Measurements from ENCODE around the gene DSP.

Gene DSP, protein sequence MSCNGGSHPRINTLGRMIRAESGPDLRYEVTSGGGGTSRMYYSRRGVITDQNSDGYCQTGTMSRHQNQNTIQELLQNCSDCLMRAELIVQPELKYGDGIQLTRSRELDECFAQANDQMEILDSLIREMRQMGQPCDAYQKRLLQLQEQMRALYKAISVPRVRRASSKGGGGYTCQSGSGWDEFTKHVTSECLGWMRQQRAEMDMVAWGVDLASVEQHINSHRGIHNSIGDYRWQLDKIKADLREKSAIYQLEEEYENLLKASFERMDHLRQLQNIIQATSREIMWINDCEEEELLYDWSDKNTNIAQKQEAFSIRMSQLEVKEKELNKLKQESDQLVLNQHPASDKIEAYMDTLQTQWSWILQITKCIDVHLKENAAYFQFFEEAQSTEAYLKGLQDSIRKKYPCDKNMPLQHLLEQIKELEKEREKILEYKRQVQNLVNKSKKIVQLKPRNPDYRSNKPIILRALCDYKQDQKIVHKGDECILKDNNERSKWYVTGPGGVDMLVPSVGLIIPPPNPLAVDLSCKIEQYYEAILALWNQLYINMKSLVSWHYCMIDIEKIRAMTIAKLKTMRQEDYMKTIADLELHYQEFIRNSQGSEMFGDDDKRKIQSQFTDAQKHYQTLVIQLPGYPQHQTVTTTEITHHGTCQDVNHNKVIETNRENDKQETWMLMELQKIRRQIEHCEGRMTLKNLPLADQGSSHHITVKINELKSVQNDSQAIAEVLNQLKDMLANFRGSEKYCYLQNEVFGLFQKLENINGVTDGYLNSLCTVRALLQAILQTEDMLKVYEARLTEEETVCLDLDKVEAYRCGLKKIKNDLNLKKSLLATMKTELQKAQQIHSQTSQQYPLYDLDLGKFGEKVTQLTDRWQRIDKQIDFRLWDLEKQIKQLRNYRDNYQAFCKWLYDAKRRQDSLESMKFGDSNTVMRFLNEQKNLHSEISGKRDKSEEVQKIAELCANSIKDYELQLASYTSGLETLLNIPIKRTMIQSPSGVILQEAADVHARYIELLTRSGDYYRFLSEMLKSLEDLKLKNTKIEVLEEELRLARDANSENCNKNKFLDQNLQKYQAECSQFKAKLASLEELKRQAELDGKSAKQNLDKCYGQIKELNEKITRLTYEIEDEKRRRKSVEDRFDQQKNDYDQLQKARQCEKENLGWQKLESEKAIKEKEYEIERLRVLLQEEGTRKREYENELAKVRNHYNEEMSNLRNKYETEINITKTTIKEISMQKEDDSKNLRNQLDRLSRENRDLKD (N-terminal part only)

DNA sequence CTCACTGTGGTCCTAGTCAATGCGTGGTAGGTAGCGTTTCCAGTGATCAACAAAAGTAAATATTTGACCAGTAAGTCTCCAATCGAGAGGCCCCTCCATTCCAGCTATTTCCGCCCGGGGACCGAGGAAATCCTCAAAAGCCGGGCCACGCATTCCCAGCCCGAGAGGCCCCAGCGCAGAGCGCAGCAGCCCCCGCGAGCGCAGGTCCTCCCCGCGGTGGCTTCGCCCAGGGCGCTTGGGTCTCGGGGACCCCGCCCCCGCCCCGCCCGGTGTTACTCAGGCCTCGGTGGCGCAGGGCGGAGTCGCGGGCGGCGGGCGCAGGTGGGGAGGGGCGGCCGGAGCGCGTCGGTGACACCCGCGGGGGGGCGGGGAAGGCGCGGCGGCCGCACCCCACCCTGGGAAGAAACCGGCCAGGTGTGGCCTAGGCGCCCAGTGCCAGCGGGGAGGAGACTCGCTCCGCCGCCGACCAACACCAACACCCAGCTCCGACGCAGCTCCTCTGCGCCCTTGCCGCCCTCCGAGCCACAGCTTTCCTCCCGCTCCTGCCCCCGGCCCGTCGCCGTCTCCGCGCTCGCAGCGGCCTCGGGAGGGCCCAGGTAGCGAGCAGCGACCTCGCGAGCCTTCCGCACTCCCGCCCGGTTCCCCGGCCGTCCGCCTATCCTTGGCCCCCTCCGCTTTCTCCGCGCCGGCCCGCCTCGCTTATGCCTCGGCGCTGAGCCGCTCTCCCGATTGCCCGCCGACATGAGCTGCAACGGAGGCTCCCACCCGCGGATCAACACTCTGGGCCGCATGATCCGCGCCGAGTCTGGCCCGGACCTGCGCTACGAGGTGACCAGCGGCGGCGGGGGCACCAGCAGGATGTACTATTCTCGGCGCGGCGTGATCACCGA, at the start of gene DSP:
Gene DSP (plus strand): TSS at position 497 of the 890 bp plus-strand sequence. CDS start 245 bp downstream, at position 742.
- no peak for DNase-seq (ENCODE audit: low read depth)

DNA sequence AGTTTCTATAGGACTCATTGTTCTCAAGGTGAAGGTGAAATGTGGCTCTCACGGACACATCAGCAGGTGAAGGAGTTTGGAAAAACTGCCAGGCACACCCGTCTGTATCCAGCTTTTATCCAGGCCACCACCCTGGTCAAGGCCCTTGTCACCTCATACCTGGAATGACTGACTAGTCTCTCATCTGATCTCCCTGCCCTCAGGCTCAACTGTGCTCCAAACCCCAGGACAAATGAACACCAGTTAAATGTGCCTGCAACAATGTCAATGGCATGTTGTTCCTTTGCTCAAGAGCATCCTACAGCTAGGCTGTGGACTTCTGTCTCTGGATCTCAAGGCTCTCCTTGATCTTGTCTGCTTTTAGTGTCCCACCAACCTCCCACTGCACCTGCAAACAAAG, 47.6 kb upstream of the DSP start:
- DNase-seq (ENCODE audit: low read depth), result no peak

DNA sequence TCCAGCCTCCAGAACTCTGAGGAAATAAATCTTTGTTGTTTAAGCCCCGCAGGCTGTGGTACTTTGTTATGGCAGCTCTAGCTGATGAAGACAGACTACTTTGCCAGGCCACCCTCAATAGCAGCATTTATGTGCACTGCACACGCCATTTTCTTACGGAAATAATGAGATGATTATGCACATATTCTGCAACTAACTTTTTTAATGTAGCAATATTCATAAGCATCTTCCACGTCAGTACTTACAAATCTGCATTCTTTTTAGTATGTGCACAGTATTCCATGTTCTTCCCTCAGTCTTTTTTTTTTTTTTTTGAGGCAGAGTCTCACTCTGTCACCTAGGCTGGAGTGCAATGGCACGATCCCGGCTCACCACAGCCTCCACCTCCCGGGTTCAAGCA, 46.8 kb upstream of the DSP start:
- DNase-seq (ENCODE audit: low read depth), result no peak

DNA sequence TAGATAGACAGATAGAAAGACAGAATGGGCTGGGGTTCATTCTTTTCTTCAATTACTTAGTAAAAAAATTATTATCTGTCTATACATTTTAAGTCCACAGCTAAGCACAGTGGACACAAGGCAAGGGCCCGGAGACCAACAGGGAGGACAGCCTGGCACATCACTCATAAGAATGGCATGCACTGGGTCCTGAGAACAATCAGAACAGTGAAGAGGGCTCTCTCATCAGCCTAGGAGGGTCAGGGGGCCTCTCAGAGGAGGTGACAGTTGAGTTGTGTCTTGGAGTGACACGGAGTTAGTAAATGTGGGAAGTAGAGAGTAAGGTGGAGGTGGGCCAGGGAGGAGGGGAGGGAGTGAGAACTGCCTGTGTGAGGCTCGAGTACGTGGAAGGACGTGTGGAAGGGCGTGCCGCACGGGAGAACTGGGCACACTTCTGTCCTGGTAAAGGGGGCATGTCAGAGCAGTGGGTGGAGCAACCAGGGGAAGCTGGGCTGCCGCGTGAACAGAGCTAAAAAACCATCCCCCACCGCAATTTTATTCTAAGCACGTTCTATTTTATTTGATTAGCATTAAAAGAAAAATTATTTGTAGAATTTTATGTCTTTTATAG, 45.1 kb upstream of the DSP start:
- no peak for DNase-seq (ENCODE audit: low read depth)

DNA sequence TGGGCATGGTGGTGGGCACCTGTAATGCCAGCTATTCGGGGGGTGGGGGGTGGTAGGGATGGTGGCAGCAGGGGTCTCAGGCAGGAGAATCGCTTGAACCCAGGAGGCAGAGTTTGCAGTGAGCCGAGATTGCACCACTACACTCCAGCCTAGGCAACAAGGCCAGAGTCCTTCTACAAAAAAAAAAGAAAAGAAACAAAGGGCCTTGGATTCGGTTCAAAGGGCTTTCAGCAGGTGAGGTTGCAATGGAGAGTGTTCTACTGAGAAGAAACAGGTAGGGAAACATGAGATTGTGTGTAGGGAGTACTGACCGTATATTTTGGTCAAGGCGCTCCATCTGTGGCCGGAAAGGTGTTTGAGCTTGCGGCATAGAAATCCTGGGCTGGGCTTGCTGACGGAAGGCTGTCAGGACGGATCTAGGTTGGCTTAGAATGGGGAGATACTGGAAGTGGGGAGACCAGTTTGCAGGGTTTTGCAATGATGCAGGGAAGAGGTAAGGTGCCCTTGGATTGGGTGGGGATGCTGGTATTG, 40.7 kb upstream of the DSP start:
- no peak for DNase-seq (ENCODE audit: low read depth)

DNA sequence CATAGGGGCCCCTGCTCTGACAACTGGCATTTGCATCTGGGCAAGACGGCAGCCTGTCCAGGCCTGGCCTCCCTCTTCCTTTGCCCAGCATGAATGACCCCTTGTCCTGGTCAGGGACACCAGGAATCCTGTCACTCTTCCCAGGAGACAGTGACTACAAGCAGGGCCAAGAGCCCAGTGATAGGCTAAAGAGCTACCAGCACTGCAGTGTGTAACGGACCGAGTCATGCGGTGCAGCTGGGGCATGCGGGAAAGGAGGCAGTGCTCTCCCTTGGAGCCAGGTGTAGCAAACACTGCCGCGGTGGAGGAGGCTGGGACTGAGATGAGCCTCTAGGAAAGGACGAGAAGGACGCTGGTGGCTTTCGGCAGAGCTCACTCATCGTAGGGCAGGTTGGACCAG, 38.7 kb upstream of the DSP start:
- no peak for DNase-seq (ENCODE audit: low read depth)

DNA sequence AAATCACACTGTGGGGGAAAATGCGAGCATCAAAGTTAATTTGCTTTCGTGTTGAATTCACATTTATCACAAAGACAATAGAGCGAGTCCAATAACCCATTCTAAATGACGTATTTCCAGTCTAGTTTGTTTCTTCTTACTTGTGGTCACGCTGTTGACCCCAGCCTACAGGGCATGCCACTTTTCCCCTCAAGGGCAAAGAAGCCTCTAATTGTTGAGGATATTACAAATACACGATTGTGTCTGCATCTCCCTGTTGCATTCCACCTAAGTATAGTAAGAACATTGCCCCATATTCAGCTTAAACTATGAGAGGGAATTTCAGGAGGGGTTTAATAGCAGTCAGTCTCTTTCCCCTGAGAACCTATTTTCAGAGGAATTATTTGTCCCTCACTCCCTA, 37.4 kb upstream of the DSP start:
- DNase-seq (ENCODE audit: low read depth), result no peak

DNA sequence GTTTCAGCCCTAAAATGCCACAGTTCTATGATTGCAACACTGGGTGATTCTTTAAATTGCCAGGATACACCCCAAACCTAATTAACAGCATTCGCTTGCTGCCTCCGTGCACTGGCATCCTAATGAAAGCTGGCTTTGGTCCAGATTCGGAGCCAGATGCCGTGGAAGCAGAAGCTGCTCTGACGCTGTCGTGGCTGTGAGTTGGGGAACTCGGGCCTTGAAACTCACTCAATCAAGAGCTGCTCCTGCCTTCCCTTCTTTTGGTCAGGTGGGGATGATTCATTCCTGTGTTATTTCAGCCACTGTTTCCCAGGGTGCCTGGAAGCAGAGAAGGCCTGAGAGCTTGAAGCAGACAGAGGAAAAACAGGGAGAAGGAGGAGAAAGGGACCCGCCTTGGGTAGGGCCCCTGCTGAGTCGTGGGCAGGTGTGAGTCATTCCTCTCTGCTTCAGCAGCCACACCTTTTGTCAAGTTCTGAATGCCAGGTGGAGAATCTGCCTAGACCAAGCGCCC, 36.2 kb upstream of the DSP start:
- no peak for DNase-seq (ENCODE audit: low read depth)

DNA sequence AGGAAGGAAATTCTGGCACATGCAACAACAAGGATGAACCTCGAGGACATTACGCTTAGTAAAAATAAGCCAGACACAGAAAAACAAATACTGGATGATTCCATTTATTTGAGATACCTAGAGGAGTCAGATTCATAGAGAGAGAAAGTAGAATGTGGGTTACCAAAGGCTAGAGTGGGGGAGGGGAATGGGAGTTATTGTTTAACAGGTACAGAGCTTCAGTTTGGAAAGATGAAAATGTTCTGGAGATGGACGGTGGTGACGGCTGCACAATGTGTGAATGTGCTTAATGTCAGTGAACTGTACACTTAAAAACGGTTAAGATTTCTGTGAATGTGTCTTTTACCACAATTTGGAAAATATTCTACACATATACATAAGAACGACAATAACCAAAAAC, 33.9 kb upstream of the DSP start:
- DNase-seq (ENCODE audit: low read depth), result no peak

DNA sequence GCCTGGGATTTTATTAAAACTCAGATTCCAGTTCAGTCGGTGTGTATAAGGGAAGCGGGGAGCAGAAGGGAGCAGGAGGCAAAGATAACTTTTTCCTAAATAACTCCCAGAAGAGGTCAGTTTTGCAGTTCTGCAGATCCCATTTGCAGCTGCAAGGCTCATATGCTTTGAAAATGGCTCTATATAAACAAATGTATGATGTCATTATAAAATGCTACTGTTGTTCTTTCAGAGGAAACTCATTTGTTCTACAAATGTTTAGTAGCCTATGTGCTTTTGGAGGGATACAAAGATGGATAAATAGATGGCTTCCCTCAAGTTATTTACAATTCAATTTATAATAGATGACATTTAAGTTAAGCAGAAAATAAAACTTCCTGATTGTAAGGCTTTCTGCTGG, 29.2 kb upstream of the DSP start:
- DNase-seq (ENCODE audit: low read depth), result no peak

DNA sequence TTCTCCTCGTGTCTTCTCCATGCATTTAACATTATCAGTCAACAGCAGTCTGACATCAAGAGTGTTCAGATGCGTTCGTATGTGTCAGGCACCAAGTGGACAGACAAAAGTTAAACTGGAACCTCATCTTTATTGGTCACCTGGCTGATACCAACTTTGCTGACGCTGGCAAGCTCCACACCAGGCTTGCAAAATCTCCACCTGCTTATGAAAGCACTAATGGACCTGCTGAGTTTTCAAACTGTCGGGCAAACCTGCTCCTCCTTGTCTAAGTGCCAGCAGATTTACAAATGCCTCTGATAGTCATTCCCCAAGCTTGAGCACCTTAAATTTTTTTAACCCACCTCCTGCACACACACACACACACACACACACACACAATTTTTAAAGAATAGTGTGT, 27.9 kb upstream of the DSP start:
- DNase-seq (ENCODE audit: low read depth), result no peak

DNA sequence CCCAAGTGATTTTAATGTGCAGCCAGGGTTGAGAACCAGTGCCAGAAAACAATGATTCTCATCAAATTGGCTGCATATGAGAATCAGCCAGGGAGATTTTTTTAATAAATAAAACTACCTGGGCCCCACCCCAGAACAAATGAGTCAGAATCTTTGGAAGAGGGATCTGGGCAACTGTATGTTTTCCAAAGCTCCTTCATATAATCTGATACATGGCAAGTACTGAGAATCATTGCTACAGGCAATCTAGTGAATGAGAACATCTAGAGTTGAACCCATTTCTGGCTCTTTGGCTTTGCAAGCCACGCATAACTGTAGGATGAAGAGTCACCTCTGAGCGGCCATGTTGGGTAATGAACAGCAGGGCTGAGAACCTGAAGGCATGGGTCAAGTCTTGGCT, 26.1 kb upstream of the DSP start:
- no peak for DNase-seq (ENCODE audit: low read depth)

DNA sequence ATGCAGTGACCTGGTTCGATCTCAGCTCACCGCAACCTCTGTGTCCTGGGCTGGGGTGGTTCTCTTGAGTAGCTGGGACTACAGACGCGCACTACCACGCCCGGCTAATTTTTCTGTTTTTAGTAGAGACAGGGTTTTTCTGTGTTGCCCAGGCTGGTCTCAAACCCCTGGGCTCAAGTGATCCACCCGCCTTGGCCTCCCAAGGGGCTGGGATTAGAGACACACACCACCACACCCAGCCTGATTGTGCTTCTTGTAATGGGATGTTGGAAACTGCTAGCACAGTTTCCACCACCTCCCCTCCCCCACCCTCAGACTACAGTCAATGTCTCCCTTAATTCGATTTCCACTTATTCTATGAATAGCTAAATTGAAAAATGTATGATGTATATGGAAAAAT, 22.6 kb upstream of the DSP start:
- DNase-seq (ENCODE audit: low read depth), result no peak

DNA sequence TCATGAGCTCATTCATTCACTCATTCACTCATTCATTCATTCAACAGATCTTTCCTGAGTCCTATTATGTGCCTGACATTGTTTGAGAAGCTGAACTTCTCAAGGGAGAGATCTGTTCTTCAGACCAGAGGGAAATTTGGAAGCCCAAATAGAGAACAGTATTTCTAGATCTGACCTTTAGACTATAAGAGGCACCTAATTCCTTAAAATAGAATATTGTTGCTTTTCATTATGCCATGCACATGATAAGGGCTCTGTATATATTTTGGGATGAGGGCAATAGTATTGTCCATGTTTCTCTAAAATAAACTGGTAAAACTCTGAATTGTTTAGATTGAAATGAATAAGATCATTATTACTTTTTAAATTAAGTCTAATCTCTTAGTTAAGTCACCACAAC, 18.6 kb upstream of the DSP start:
- DNase-seq (ENCODE audit: low read depth), result no peak

DNA sequence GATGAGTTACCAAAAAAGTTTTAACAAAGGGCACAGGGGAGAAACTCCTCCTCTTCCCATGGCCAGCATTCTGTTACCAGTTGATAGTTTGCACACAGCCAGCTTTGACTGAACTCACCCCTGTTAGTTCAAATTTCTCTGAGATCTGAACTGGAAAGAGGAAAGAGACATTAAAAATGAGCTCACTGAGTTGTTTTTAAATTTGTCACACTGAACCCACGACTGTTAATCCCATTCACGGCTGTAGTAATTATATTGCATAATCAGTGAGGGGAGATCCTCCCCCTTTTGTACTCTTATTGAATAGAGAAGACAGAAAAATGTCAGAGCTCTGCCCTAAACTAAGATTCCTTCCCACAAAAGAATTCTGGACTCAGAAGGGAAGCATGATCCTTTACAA, 17.5 kb upstream of the DSP start:
- no peak for DNase-seq (ENCODE audit: low read depth)

DNA sequence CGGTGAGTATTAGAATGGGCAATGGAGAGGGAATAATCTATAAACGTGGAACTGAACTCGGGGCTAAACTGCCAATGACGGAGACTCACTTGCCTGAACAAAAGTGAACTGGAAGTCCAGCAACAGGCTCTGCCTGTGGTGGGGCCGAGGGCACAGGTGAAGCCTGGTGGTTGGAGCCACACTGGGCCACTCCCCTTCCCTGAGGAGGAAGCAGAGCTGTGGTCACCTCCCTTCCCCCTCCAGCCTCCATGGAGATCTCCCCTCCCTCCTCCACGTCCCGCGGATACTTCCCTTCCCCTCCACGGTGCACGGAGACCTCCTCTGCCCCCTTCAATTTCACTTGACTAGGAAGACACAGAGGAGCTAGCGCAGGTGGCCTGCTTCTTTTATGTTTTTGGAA, 14.7 kb upstream of the DSP start:
- peak; percentile 51 for DNase-seq (ENCODE audit: low read depth)

DNA sequence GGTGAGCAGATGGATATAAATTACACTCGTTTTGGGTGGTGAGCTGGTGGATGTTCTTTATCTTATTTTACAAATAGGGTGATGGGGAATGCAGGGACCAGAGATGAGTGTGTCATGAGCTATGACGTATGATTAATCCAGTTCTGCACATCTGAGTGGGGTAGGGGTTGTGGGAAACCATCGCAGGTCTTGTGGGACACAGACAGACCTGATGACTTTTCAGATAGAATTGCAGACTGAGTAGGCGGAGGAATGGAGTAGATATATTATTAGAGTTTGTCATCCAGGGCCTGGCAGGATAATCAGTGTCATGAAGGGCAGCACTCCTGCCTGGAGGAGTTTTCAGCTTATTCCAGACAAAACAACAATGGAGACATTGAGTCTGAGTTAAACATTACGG, 12.9 kb upstream of the DSP start:
- no peak for DNase-seq (ENCODE audit: low read depth)

DNA sequence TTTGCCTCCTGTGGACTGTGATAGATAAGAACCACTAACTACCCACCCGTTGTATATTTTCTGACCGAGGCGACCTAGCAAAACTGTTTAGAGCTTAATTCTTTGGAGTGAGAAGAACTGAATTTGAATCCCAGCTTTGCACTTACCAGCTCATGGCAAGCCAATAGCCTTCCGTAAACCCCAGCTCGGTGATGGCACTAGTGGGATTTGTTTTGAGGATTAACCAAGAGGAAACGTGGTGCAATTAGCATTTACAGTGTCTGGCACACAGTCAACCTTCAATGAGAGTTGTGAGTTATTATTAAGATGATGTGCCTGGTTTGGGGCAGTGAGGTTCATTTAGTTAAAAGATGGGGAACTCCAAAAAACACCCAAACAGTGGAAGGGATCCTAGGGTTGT, 12.3 kb upstream of the DSP start:
- no peak for DNase-seq (ENCODE audit: low read depth)

DNA sequence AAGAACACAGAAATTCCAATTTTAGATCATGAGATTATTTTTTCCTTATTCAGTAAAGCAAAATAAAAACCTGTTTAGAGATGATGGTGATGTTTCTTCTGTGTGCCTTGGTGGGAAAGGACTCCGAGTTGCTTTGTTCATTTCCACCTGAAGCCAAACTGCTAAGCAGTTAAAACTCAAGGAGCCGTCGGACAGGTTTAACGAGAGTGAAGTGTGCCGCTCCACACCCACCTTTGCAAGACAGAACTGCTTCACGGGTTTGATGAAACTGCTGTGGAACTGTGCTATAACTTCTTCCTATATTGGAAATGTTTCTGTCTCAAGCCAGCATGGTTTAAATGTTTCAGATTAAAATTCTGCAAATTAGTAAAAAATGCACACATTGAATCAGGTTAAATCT, 9.2 kb upstream of the DSP start:
- no peak for DNase-seq (ENCODE audit: low read depth)

DNA sequence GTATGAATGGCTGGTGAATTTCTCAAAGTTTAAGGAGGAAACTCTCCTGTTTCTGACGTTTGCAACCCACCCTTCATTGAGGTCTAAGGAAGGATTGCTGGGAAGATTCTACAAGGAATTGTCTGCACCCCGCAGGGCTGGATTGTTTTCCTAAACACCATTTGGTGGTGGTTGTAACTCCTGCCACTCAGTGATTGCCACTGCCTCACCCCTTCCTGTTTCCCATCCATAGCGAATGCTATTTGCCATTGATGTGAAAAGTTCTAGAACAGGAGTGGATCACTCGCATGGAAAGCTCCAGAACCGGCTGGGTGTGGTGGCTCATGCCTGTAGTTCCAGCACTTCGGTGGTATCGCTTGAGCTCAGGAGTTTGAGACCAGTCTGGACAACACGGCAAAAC, 8.7 kb upstream of the DSP start:
- DNase-seq (ENCODE audit: low read depth), result no peak

DNA sequence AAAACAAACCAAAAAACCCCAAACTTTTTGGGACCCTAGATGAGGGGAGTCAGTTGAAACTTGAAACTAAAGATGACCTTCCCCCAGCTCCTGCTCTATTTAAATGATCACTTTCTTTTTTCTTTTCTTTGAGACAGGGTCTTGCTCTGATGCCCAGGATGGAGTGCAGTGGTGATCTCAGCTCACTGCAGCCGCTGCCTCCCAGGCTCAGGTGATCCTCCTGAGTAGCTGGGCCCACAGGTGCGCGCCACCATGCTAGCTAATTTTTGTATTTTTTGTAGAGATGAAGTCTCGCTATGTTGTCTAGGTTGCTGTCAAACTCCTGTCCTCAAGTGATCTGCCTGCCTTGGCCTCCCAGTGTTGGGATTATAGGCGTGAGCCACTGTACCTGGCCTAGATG, 7.3 kb upstream of the DSP start:
- no peak for DNase-seq (ENCODE audit: low read depth)
